ENCODE measurements around the gene ZNF35. TPM values are rescaled to one million over a fixed set of nuclear protein-coding genes. Genes with fewer than 3 reads are reported as not detected.

The ZNF35 gene
- total and polyA plus RNA-seq, 10 of the 15 experiments (the other 5 are each of a cell fraction or from before 2014, with no cell fraction given), result 9.3 to 21.1 (median 13.4) TPM

- ChIA-PET SMC1A (ENCODE audit: uncharacterized antibody, unreplicated experiment) (interaction anchor here (0.9 kb wide), 1 partner anchor 12 kb away, joined by 3 read pairs; no protein-coding TSS in a partner anchor), CTCF (no interaction called here), RAD21 (ENCODE audit: unreplicated experiment) (interaction anchor here (0.8 kb wide), 1 partner anchor 24 kb away, joined by 3 read pairs; no protein-coding TSS in a partner anchor), POLR2A (no interaction called here)
- Histone ChIP-seq H3K4me2 (ENCODE audit: control insufficient read depth, insufficient read depth) (no peak overlapping the region), H3K27me3 (replicated peaks in 1 of 2; ENCODE audit: control insufficient read depth in 2 of 2, insufficient read depth in 2 of 2, low read length in 1 of 2) (no peaks in the 10 kb centered on the region), H3K79me2 (ENCODE audit: control insufficient read depth, insufficient read depth, low read length) (no peaks in the 10 kb centered on the region), H2AFZ (ENCODE audit: control insufficient read depth, low read depth, low read length) (no peak overlapping the region), H3K4me3 (no peak overlapping the region), H3K4me1 (ENCODE audit: control insufficient read depth, insufficient read depth, low read length) (no peaks in the 10 kb centered on the region), H3K36me3 (ENCODE audit: control insufficient read depth in 2 of 2, insufficient read depth in 2 of 2, low read length in 1 of 2) (no peaks in the 10 kb centered on the region), H3K9me3 (replicated peaks; ENCODE audit: control insufficient read depth, insufficient read depth, low read length) (peaks cover 3% of the 10 kb centered on the region; the same call in 2 of the 3 replicates), H4K20me1 (ENCODE audit: control insufficient read depth, insufficient read depth) (no peaks in the 10 kb centered on the region), H3K9ac (ENCODE audit: control insufficient read depth, insufficient read depth, low read length) (no peak overlapping the region), H3K27ac (ENCODE audit: control insufficient read depth, insufficient read depth) (no peak overlapping the region)
- intact Hi-C loops (cut with micrococcal nuclease; ENCODE audit: unreplicated experiment), result no loop called here
- DNase-seq (ENCODE audit: low read depth, low spot score) (no peak), FAIRE-seq (no peak), ATAC-seq (no peak)
- in situ Hi-C loops (cut with MboI), result no loop called here
- BruUV-seq (replicated peaks), result no TSS peak
- WGBS (ENCODE audit: insufficient coverage, insufficient replicate concordance, low lambda C conversion rate, missing lambda C conversion rate), result 97% methylated on average over 5 of the region's 5 CpGs
- TF ChIP-seq ZBTB40 (IDR thresholded peaks at IDR 0.05; ENCODE audit: borderline replicate concordance) (no peak), BMI1 (IDR thresholded peaks at IDR 0.05; ENCODE audit: borderline replicate concordance) (no peak), HDAC2 (IDR thresholded peaks at IDR 0.05) (no peak), MXI1 (IDR thresholded peaks at IDR 0.05; ENCODE audit: low read depth, low read length) (no peak), ZNF274 (IDR thresholded peaks at IDR 0.05; ENCODE audit: insufficient read depth, insufficient read length) (no peak), ESRRA (IDR thresholded peaks at IDR 0.05; ENCODE audit: low read length) (no peak), RELB (IDR thresholded peaks at IDR 0.05; ENCODE audit: low read depth) (no peak), FOXM1 (IDR thresholded peaks at IDR 0.05; ENCODE audit: low read depth, low read length) (no peak), E4F1 (IDR thresholded peaks at IDR 0.05; ENCODE audit: borderline replicate concordance, partially characterized antibody) (no peak), SUPT20H (IDR thresholded peaks at IDR 0.05; ENCODE audit: borderline replicate concordance, control insufficient read depth, low read depth, low read length) (no peak), ATF7 (IDR thresholded peaks at IDR 0.05; ENCODE audit: low read depth) (no peak), EGR1 (IDR thresholded peaks at IDR 0.05; ENCODE audit: borderline replicate concordance in 1 of 2, low read depth in 2 of 2, low read length in 2 of 2) (no peak), ZNF24 (IDR thresholded peaks at IDR 0.05) (no peak), CBX5 (IDR thresholded peaks at IDR 0.05; ENCODE audit: low read depth) (no peak), SPI1 (IDR thresholded peaks at IDR 0.05; ENCODE audit: borderline replicate concordance, insufficient read depth, low read depth, low read length) (no peak)
Observed at GRCh38 chr3:44678480-44679116, 30.1 kb downstream of the ZNF35 start.
